MM.1S (cell line): ENCODE results near the gene CACNA1G.

Source experiments
- EZH2 ChIP-seq: fragments of 300-600 bp; sonication (generic); optimal IDR thresholded peaks from 2 replicates; pipeline ENCODE3; 2017; ENCODE audit warnings: low read depth, mild to moderate bottlenecking, antibody characterized with exemption, low read length, mixed read lengths
- EZH2phosphoT487 ChIP-seq: fragments of 300-600 bp; sonication (generic); IDR thresholded peaks from 2 replicates; pipeline ENCODE4 v1.6.1; 2018; ENCODE audit warnings: antibody characterized with exemption, low read length
- TF ChIP-seq, protein P1 (sequence below): fragments of 300-600 bp; sonication (generic); IDR thresholded peaks from 2 replicates; pipeline ENCODE4 v1.5.1; 2016; ENCODE audit warnings: antibody characterized with exemption, low read length, mixed read lengths

DNA sequence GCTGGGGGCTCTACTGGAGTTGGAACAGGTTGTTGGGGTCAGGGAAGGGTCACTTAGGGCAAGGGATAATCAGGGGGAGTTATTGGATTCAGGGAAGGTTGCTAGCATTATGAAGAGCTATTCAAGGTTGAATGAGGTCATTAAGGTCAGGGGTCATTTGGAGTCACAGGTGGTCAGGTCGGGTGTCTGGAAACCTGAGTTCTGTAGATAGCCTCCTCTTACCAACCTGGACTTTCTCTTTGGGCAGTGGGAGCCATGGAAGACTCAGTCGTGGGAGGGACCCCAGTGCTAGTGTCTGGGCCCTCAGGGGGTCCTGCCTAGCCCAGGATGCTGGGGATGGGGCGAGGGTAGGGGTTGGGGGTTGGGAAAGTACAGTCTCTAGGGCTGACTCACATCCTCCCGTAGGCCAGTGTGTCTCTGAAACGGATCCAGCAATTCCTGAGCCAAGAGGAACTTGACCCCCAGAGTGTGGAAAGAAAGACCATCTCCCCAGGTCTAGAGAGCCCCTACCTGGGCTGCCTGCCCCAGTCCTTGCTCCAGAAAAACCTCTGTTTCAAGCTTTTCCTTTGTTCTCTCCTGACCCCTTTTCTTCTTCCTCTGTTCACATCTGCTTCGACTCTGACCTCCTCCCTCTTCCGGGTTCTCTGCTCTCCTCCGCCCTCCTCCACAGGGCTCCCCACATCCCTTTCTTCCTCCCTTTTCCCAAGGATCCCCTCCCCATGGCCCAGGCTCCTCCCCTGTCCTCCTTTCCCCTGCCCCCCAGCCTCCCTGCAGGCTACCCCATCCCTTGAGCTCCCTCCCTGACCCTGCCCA is 107.7 kb downstream of the CACNA1G start:
- TF ChIP-seq, protein P1, sequence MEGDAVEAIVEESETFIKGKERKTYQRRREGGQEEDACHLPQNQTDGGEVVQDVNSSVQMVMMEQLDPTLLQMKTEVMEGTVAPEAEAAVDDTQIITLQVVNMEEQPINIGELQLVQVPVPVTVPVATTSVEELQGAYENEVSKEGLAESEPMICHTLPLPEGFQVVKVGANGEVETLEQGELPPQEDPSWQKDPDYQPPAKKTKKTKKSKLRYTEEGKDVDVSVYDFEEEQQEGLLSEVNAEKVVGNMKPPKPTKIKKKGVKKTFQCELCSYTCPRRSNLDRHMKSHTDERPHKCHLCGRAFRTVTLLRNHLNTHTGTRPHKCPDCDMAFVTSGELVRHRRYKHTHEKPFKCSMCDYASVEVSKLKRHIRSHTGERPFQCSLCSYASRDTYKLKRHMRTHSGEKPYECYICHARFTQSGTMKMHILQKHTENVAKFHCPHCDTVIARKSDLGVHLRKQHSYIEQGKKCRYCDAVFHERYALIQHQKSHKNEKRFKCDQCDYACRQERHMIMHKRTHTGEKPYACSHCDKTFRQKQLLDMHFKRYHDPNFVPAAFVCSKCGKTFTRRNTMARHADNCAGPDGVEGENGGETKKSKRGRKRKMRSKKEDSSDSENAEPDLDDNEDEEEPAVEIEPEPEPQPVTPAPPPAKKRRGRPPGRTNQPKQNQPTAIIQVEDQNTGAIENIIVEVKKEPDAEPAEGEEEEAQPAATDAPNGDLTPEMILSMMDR: no peak
- TF ChIP-seq EZH2phosphoT487 (no peak), EZH2 (no peak)
